GM23338 (cell line): ENCODE data around the gene ABCA6. TPM values are rescaled to one million over a fixed set of nuclear protein-coding genes. Genes with fewer than 3 reads are reported as not detected.

ENCODE experiments used
- ATAC-seq: fragments of 200-7000 bp; cut with Tn5 transposase; 3 replicates; pipeline ENCODE4 v1.9.1; 2020
- DNase-seq: peaks from one replicate; pipeline ENCODE4 v3.0.0-alpha.2; 2015; ENCODE audit warnings: low spot score
- H2AFZ ChIP-seq: fragments of 200-600 bp; sonication (generic); 2 replicates; pipeline ENCODE4 v1.8.0; 2016; ENCODE audit warnings: antibody characterized with exemption, mild to moderate bottlenecking, moderate library complexity
- H3F3A ChIP-seq: fragments of 200-600 bp; sonication (generic); replicated peaks from 2 replicates; pipeline ENCODE4 v1.8.0; 2017; ENCODE audit warnings: antibody characterized with exemption, mixed run types, low read depth
- H3K27ac ChIP-seq: fragments of 200-600 bp; sonication (generic); 2 replicates; pipeline ENCODE4 v1.6.1; 2016; ENCODE audit warnings: low read depth
- H3K27me3 ChIP-seq: fragments of 200-600 bp; sonication (generic); 2 replicates; pipeline ENCODE4 v1.8.0; 2016; ENCODE audit warnings: mild to moderate bottlenecking, mixed run types, moderate library complexity; ENCODE audit not compliant: insufficient read depth
- H3K36me3 ChIP-seq: fragments of 200-600 bp; sonication (generic); 2 replicates; pipeline ENCODE4 v1.8.0; 2016; ENCODE audit warnings: mild to moderate bottlenecking; ENCODE audit not compliant: insufficient read depth
- H3K4me1 ChIP-seq: fragments of 200-600 bp; sonication (generic); 2 replicates; pipeline ENCODE4 v1.8.0; 2016; ENCODE audit warnings: mild to moderate bottlenecking, moderate library complexity; ENCODE audit not compliant: insufficient read depth
- H3K4me2 ChIP-seq: fragments of 200-600 bp; sonication (generic); 2 replicates; pipeline ENCODE4 v1.7.1; 2017; ENCODE audit warnings: mixed run types
- H3K4me3 ChIP-seq: fragments of 200-600 bp; sonication (generic); 2 replicates; pipeline ENCODE4 v1.6.1; 2016; ENCODE audit warnings: mixed run types
- H3K79me2 ChIP-seq: fragments of 200-600 bp; sonication (generic); replicated peaks from 2 replicates; pipeline ENCODE4 v1.8.0; 2017; ENCODE audit warnings: mild to moderate bottlenecking; ENCODE audit not compliant: insufficient read depth
- H3K9me2 ChIP-seq: fragments of 200-600 bp; sonication (generic); 2 replicates; pipeline ENCODE4 v1.8.0; 2017; ENCODE audit not compliant: insufficient read depth
- H4K20me1 ChIP-seq: fragments of 200-600 bp; sonication (generic); replicated peaks from 2 replicates; pipeline ENCODE4 v1.8.0; 2017; ENCODE audit warnings: mild to moderate bottlenecking; ENCODE audit not compliant: insufficient read depth
- H3K27ac Mint-ChIP-seq: 2 replicates; pipeline ENCODE4 v1.8.0; 2020; ENCODE audit warnings: inconsistent platforms, mild to moderate bottlenecking, moderate library complexity, mixed read lengths
- H3K27me3 Mint-ChIP-seq: 3 replicates; pipeline ENCODE4 v1.8.0; 2022; ENCODE audit warnings: low read depth, mild to moderate bottlenecking, moderate library complexity, mixed read lengths, inconsistent platforms; ENCODE audit not compliant: insufficient read depth, poor library complexity
- H3K36me3 Mint-ChIP-seq: 3 replicates; pipeline ENCODE4 v1.8.0; 2021; ENCODE audit warnings: low read depth, mild to moderate bottlenecking, inconsistent platforms, moderate library complexity, mixed read lengths
- H3K4me1 Mint-ChIP-seq: 3 replicates; pipeline ENCODE4 v1.8.0; 2020; ENCODE audit warnings: mild to moderate bottlenecking, inconsistent platforms, mixed read lengths
- H3K4me3 Mint-ChIP-seq: 3 replicates; pipeline ENCODE4 v1.8.0; 2021; ENCODE audit warnings: moderate library complexity, mild to moderate bottlenecking, inconsistent platforms, mixed read lengths
- H3K9me3 Mint-ChIP-seq: 3 replicates; pipeline ENCODE4 v1.8.0; 2020; ENCODE audit warnings: moderate library complexity, mild to moderate bottlenecking, inconsistent platforms, mixed read lengths
- CREB1 ChIP-seq: fragments of 250-450 bp; sonication (Bioruptor Pico); IDR thresholded peaks from 2 replicates; pipeline ENCODE4 v1.5.0; 2020; ENCODE audit warnings: low read depth, mild to moderate bottlenecking, moderate library complexity
- CTCF ChIP-seq, 2 experiments: fragments of 200-600 bp in 1 of 2; sonication (generic) in 1 of 2; conservative IDR thresholded peaks; 2 replicates each; pipeline versions ENCODE4 v1.5.1 to v1.6.1; 2016 to 2017; ENCODE audit warnings: antibody characterized with exemption in 2 of 2, low read depth in 2 of 2, mild to moderate bottlenecking in 2 of 2, moderate library complexity in 1 of 2
- EZH2 ChIP-seq: fragments of 200-600 bp; sonication (generic); IDR thresholded peaks from one replicate; pipeline ENCODE4 v1.8.0; 2017; ENCODE audit warnings: antibody characterized with exemption, mild to moderate bottlenecking, low read depth; ENCODE audit not compliant: unreplicated experiment
- EZH2phosphoT487 ChIP-seq: fragments of 200-600 bp; sonication (generic); IDR thresholded peaks from one replicate; pipeline ENCODE4 v1.8.1; 2018; ENCODE audit warnings: antibody characterized with exemption; ENCODE audit not compliant: unreplicated experiment
- JUNB ChIP-seq: IDR thresholded peaks from one replicate; pipeline ENCODE4 v1.6.1; 2016; ENCODE audit warnings: antibody characterized with exemption; ENCODE audit not compliant: unreplicated experiment
- NANOG ChIP-seq: IDR thresholded peaks from 2 replicates; pipeline ENCODE4 v1.6.1; 2016; ENCODE audit warnings: antibody characterized with exemption, borderline replicate concordance
- POLR2AphosphoS5 ChIP-seq: IDR thresholded peaks from 2 replicates; pipeline ENCODE4 v1.6.1; 2016; ENCODE audit warnings: antibody characterized with exemption, low read depth
- REST ChIP-seq: IDR thresholded peaks from one replicate; pipeline ENCODE4 v1.6.1; 2018; ENCODE audit warnings: antibody characterized with exemption; ENCODE audit not compliant: unreplicated experiment
- STAT1 ChIP-seq: IDR thresholded peaks from one replicate; pipeline ENCODE4 v1.6.1; 2016; ENCODE audit warnings: antibody characterized with exemption; ENCODE audit not compliant: unreplicated experiment
- ZNF114 ChIP-seq: fragments of 250-450 bp; sonication (Bioruptor Pico); IDR thresholded peaks from 2 replicates; pipeline ENCODE4 v1.5.0; 2020; ENCODE audit warnings: mild to moderate bottlenecking, moderate library complexity
- ZNF331 ChIP-seq: fragments of 250-450 bp; sonication (Bioruptor Pico); IDR thresholded peaks from 2 replicates; pipeline ENCODE4 v1.5.0; 2020; ENCODE audit warnings: low read depth, mild to moderate bottlenecking, moderate library complexity
- polyA plus RNA-seq: library from polyadenylated mRNA; unstranded; fragments of >200 nt; fragmentation: Nextera tagmentation; extraction: Ambion mirVana; gene quantifications from 2 replicates; pipeline ENCODE4 v1.2.1, GENCODE V29; 2016
- total RNA-seq: library from RNA; depleted of rRNA; stranded (reverse); fragments of >200 nt; shearing (Covaris generic); gene quantifications from 2 replicates; pipeline ENCODE4 v1.2.3, GENCODE V29; 2014
- TF ChIP-seq, protein P1 (sequence below): fragments of 250-450 bp; sonication (Bioruptor Pico); IDR thresholded peaks from 2 replicates; pipeline ENCODE4 v1.5.0; 2020; ENCODE audit warnings: mild to moderate bottlenecking, moderate library complexity
- TF ChIP-seq, protein P2 (sequence below): IDR thresholded peaks from 2 replicates; pipeline ENCODE4 v1.6.1; 2016; ENCODE audit warnings: antibody characterized with exemption

The ABCA6 gene
- total and polyA plus RNA-seq, 2 experiments from 2014 or later: not detected

DNA sequence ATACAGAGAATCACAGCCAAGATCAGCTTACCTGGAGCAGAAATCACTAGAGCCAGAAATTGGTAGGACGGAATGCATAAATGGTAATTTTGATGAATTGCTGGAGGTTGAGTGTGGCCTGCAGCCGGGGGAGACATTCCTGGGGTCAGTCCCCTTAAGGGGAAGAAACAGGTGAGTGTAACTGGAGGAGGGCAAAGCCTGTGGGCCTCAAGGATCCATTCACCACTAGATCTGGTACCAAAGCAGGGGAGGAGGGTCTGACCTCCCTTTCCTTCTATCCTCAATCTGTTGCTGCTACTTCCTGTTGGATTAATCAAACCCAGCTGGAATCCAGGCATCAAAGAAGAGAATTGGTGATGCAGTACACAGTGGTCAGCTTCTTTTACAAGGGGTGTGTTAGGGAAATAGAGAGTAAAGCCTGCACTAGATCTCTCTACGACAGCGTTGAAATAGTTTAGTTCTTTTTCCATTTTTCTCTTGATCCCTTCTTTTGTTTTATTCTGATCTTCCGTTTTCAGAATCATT lies 72.4 kb downstream of the ABCA6 start:
- ATAC-seq (peak; percentile 65), DNase-seq (peak; percentile 33)
- no peaks in the 10 kb centered on the region for H3K27me3 ChIP-seq
- H4K20me1 ChIP-seq: no peaks in the 10 kb centered on the region
- H3F3A ChIP-seq: no peaks in the 10 kb centered on the region
- Mint-ChIP-seq H3K36me3 (no peaks in the 10 kb centered on the region), H3K27me3 (peaks cover 2% of the 10 kb centered on the region), H3K4me1 (peaks cover 18% of the 10 kb centered on the region), H3K27ac (no peak overlapping the region), H3K9me3 (no peaks in the 10 kb centered on the region), H3K4me3 (no peak overlapping the region)
- H2AFZ ChIP-seq: peak overlapping the region; percentile 9; the same call in 1 of the 2 replicates
- H3K9me2 ChIP-seq: no peaks in the 10 kb centered on the region; the same call in 1 of the 2 replicates
- TF ChIP-seq STAT1 (no peak), EZH2 (no peak), ZNF331 (CRISPR knock-in tag) (no peak), JUNB (no peak), ZNF114 (no peak), CREB1 (no peak), REST (no peak), NANOG (no peak), POLR2AphosphoS5 (no peak), EZH2phosphoT487 (no peak), CTCF (conservative IDR thresholded peaks at IDR 0.05; ENCODE audit: low read depth in 2 of 2) (no peak)
- TF ChIP-seq, protein P1, sequence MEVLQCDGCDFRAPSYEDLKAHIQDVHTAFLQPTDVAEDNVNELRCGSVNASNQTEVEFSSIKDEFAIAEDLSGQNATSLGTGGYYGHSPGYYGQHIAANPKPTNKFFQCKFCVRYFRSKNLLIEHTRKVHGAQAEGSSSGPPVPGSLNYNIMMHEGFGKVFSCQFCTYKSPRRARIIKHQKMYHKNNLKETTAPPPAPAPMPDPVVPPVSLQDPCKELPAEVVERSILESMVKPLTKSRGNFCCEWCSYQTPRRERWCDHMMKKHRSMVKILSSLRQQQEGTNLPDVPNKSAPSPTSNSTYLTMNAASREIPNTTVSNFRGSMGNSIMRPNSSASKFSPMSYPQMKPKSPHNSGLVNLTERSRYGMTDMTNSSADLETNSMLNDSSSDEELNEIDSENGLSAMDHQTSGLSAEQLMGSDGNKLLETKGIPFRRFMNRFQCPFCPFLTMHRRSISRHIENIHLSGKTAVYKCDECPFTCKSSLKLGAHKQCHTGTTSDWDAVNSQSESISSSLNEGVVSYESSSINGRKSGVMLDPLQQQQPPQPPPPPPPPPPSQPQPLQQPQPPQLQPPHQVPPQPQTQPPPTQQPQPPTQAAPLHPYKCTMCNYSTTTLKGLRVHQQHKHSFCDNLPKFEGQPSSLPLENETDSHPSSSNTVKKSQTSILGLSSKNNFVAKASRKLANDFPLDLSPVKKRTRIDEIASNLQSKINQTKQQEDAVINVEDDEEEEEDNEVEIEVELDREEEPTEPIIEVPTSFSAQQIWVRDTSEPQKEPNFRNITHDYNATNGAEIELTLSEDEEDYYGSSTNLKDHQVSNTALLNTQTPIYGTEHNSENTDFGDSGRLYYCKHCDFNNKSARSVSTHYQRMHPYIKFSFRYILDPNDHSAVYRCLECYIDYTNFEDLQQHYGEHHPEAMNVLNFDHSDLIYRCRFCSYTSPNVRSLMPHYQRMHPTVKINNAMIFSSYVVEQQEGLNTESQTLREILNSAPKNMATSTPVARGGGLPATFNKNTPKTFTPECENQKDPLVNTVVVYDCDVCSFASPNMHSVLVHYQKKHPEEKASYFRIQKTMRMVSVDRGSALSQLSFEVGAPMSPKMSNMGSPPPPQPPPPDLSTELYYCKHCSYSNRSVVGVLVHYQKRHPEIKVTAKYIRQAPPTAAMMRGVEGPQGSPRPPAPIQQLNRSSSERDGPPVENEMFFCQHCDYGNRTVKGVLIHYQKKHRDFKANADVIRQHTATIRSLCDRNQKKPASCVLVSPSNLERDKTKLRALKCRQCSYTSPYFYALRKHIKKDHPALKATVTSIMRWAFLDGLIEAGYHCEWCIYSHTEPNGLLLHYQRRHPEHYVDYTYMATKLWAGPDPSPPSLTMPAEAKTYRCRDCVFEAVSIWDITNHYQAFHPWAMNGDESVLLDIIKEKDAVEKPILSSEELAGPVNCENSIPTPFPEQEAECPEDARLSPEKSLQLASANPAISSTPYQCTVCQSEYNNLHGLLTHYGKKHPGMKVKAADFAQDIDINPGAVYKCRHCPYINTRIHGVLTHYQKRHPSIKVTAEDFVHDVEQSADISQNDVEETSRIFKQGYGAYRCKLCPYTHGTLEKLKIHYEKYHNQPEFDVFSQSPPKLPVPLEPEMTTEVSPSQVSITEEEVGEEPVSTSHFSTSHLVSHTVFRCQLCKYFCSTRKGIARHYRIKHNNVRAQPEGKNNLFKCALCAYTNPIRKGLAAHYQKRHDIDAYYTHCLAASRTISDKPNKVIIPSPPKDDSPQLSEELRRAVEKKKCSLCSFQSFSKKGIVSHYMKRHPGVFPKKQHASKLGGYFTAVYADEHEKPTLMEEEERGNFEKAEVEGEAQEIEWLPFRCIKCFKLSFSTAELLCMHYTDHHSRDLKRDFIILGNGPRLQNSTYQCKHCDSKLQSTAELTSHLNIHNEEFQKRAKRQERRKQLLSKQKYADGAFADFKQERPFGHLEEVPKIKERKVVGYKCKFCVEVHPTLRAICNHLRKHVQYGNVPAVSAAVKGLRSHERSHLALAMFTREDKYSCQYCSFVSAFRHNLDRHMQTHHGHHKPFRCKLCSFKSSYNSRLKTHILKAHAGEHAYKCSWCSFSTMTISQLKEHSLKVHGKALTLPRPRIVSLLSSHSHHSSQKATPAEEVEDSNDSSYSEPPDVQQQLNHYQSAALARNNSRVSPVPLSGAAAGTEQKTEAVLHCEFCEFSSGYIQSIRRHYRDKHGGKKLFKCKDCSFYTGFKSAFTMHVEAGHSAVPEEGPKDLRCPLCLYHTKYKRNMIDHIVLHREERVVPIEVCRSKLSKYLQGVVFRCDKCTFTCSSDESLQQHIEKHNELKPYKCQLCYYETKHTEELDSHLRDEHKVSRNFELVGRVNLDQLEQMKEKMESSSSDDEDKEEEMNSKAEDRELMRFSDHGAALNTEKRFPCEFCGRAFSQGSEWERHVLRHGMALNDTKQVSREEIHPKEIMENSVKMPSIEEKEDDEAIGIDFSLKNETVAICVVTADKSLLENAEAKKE: no peak
- TF ChIP-seq, protein P2, sequence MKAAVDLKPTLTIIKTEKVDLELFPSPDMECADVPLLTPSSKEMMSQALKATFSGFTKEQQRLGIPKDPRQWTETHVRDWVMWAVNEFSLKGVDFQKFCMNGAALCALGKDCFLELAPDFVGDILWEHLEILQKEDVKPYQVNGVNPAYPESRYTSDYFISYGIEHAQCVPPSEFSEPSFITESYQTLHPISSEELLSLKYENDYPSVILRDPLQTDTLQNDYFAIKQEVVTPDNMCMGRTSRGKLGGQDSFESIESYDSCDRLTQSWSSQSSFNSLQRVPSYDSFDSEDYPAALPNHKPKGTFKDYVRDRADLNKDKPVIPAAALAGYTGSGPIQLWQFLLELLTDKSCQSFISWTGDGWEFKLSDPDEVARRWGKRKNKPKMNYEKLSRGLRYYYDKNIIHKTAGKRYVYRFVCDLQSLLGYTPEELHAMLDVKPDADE: no peak
- H3K36me3 ChIP-seq: no peaks in the 10 kb centered on the region
- no peak overlapping the region for H3K27ac ChIP-seq
- no peaks in the 10 kb centered on the region for H3K4me1 ChIP-seq
- H3K4me3 ChIP-seq: no peak overlapping the region
- no peaks in the 10 kb centered on the region for H3K79me2 ChIP-seq
- H3K4me2 ChIP-seq: peak overlapping the region; percentile 16; the same call in 1 of the 2 replicates
